ENCODE measurements around the gene FKBP7.

- no peak for TF ChIP-seq EP300 (IDR thresholded peaks at IDR 0.05)
- no peak for TF ChIP-seq POLR2A (IDR thresholded peaks at IDR 0.05; ENCODE audit: low read depth)
- TF ChIP-seq CTCF (IDR thresholded peaks at IDR 0.05) = no peak
Measured at GRCh38 chr2:178419123-178419522, 59.3 kb downstream of the FKBP7 start.
